ENCODE measurements around the gene GARRE1.

DNA sequence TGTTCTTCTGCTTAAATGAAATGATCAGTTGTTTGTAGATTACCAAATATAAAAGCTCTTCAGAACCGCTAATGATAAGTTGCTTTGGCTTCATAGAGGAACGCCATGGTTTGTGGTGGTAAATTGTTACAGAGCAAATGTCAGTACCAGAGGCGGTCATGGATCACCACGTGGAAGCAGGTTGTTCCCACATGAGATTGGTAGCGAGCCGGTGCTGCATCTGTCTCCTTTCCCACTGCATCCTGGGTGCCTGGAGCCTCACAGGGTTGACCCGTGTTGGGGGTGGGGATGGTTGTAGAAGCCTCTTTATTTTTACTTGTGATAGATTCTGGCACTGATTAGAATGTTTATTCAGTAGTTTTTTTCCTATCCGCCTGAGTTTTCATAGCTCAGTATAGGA lies 14.7 kb downstream of the GARRE1 start:
- TF ChIP-seq, protein P1, sequence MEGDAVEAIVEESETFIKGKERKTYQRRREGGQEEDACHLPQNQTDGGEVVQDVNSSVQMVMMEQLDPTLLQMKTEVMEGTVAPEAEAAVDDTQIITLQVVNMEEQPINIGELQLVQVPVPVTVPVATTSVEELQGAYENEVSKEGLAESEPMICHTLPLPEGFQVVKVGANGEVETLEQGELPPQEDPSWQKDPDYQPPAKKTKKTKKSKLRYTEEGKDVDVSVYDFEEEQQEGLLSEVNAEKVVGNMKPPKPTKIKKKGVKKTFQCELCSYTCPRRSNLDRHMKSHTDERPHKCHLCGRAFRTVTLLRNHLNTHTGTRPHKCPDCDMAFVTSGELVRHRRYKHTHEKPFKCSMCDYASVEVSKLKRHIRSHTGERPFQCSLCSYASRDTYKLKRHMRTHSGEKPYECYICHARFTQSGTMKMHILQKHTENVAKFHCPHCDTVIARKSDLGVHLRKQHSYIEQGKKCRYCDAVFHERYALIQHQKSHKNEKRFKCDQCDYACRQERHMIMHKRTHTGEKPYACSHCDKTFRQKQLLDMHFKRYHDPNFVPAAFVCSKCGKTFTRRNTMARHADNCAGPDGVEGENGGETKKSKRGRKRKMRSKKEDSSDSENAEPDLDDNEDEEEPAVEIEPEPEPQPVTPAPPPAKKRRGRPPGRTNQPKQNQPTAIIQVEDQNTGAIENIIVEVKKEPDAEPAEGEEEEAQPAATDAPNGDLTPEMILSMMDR (IDR thresholded peaks at IDR 0.05; ENCODE audit: poor library complexity): no peak
- no peak for TF ChIP-seq EZH2phosphoT487 (IDR thresholded peaks at IDR 0.05; ENCODE audit: low read depth, severe bottlenecking, unreplicated experiment)
